Activated CD4-positive, alpha-beta T cell treated with anti-CD3 and anti-CD28 coated beads for 36 hours (primary cell): ENCODE measurements around the gene DEF6. TPM values are rescaled to one million over a fixed set of nuclear protein-coding genes. Genes with fewer than 3 reads are reported as not detected.

Experiments
- ATAC-seq: fragments of 200-7000 bp; cut with Tn5 transposase; one replicate; pipeline ENCODE4 v1.10.0; 2021; ENCODE audit warnings: mild to moderate bottlenecking, moderate library complexity
- CTCF ChIA-PET: fragments of 350-600 bp; sonication (Branson Sonifier 250); formaldehyde crosslinking; loops from one replicate; lab custom pipeline; 2021; ENCODE audit warnings: antibody characterized with exemption; lab: Charles Lee
- POLR2A ChIA-PET: fragments of 350-600 bp; sonication (Branson Sonifier 250); formaldehyde crosslinking; loops from one replicate; lab custom pipeline; 2021; ENCODE audit warnings: antibody characterized with exemption, inconsistent platforms; lab: Charles Lee
- DNase-seq: peaks from one replicate; pipeline ENCODE4 v3.0.0-alpha.2; 2020
- H3K27ac Mint-ChIP-seq: one replicate; pipeline ENCODE4 v1.8.0; 2021; ENCODE audit warnings: mixed read lengths
- H3K27me3 Mint-ChIP-seq: one replicate; pipeline ENCODE4 v1.8.0; 2021; ENCODE audit warnings: mixed read lengths
- H3K36me3 Mint-ChIP-seq: one replicate; pipeline ENCODE4 v1.8.0; 2021; ENCODE audit warnings: low read depth, mixed read lengths
- H3K4me1 Mint-ChIP-seq: one replicate; pipeline ENCODE4 v1.8.0; 2021; ENCODE audit warnings: mixed read lengths
- H3K4me3 Mint-ChIP-seq: one replicate; pipeline ENCODE4 v1.8.0; 2021; ENCODE audit warnings: mild to moderate bottlenecking, moderate library complexity, mixed read lengths
- H3K9me3 Mint-ChIP-seq: one replicate; pipeline ENCODE4 v1.8.0; 2021; ENCODE audit warnings: low read depth, mixed read lengths
- intact Hi-C, 2 experiments: fragments of 100-400 bp; cut with DNase I in 1 of 2; cut with micrococcal nuclease in 1 of 2; formaldehyde crosslinking; loops; one replicate each; pipeline versions ENCODE4 v1.14.2 to v1.15.1; 2022 to 2024; cut with DNase I, micrococcal nuclease
- total RNA-seq, 2 experiments: library from RNA; stranded (reverse); gene quantifications; one replicate each; pipeline ENCODE4 v1.2.3, GENCODE V29; 2021

The DEF6 gene, protein sequence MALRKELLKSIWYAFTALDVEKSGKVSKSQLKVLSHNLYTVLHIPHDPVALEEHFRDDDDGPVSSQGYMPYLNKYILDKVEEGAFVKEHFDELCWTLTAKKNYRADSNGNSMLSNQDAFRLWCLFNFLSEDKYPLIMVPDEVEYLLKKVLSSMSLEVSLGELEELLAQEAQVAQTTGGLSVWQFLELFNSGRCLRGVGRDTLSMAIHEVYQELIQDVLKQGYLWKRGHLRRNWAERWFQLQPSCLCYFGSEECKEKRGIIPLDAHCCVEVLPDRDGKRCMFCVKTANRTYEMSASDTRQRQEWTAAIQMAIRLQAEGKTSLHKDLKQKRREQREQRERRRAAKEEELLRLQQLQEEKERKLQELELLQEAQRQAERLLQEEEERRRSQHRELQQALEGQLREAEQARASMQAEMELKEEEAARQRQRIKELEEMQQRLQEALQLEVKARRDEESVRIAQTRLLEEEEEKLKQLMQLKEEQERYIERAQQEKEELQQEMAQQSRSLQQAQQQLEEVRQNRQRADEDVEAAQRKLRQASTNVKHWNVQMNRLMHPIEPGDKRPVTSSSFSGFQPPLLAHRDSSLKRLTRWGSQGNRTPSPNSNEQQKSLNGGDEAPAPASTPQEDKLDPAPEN
- total RNA-seq, result 10 to 100 TPM; 74.1 to 86.6 TPM

DNA sequence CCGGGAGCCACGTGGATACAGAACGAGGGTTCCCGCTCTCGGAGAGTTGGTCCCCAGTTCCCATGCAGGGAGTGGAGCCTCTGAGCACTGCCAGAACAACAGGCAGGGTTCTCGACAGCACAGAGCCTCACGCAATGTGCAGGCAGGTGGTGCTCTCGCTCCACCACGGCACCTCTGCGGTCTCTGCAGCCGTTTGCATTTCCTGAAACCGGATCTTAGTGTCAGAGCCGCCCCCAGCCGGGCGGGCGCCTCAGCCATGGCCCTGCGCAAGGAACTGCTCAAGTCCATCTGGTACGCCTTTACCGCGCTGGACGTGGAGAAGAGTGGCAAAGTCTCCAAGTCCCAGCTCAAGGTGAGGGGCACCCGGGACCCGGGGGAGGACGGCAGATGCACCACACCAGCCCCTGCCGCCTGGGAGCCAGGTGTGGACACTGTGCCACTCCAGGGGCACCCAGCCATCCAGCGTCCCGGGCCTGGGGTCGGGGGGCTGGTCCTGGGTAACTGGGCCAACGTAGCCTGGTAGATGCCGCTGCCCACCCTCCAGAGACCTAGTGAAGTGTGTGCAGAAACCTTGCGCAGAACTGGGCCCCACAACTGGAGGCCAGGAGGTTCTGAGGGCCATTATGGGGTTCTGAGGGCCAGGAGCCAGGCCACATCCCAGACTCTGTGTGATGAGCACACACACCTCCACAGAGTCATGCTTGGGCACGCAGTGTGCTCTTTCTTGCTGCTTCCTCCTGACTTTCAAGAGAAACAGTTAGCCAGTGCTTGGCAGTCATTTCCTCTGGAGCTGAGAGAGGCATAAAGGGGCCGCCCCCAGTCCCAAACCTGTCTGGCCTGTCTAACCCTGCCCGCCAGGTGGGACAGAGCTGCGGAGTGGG lies at the start of gene DEF6:
TSS of gene DEF6 (plus strand) at position 218 of the 881 bp plus-strand sequence. CDS start at position 257, 39 bp downstream.
- H3K4me3 Mint-ChIP-seq, result peak within 1 kb of the TSS; percentile 89
- H3K9me3 Mint-ChIP-seq, result no peaks in the 10 kb centered on the region
- no peaks in the 10 kb centered on the region for H3K27me3 Mint-ChIP-seq
- H3K4me1 Mint-ChIP-seq, result peaks cover 48% of the 10 kb centered on the region
- ChIA-PET POLR2A (interaction anchor here (0.6 to 1.0 kb wide), 3 partner anchors 30 to 616 kb away, joined by 3 read pairs; no protein-coding TSS in a partner anchor), CTCF (interaction anchor here (0.5 to 13.9 kb wide), 20 partner anchors 8 to 390 kb away, joined by 3 to 277 read pairs (median 4); partner anchors contain the start of gene PPARD)
- intact Hi-C loops, result loop anchor here (1.0 to 5.0 kb wide), 8 partner anchors 12 to 439 kb away; partner anchors contain the start of genes PPARD (in 2 of the 2), RPL10A (in 2 of the 2), ARMC12 (in 1 of the 2) and TEAD3 (in 1 of the 2)
- peak within 1 kb of the TSS; percentile 96 for H3K27ac Mint-ChIP-seq
- H3K36me3 Mint-ChIP-seq, result peaks cover 19% of the 10 kb centered on the region
- peak; percentile 82 for ATAC-seq
- DNase-seq, result peak; percentile 95

DNA sequence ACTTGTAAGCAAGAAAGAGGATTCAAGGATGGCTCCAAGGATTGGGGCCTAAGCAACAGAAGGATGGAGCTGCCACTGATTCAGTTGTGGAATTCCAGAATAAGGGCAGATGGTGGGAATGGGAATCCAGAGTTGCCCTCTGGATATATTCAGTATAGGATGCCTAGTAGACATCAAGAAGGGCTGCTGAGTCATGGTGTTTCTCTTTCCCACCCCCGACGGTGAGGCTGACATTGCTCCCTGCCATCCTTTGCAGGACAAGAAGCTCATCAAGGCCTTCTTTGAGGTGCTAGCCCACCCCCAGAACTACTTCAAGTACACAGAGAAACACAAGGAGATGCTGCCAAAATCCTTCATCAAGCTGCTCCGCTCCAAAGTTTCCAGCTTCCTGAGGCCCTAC lies 49.3 kb upstream of the DEF6 start:
- Mint-ChIP-seq H3K9me3 (no peaks in the 10 kb centered on the region), H3K27me3 (no peaks in the 10 kb centered on the region), H3K4me3 (no peak overlapping the region), H3K36me3 (peaks cover 4% of the 10 kb centered on the region), H3K27ac (peak overlapping the region; percentile 49), H3K4me1 (peaks cover 14% of the 10 kb centered on the region)
- DNase-seq, result peak; percentile 16
- intact Hi-C loops, result no loop called here
- ChIA-PET CTCF (interaction anchor here (0.6 to 1.0 kb wide), 2 partner anchors 109 to 380 kb away, joined by 3 read pairs; no protein-coding TSS in a partner anchor), POLR2A (no interaction called here)
- no peak for ATAC-seq

DNA sequence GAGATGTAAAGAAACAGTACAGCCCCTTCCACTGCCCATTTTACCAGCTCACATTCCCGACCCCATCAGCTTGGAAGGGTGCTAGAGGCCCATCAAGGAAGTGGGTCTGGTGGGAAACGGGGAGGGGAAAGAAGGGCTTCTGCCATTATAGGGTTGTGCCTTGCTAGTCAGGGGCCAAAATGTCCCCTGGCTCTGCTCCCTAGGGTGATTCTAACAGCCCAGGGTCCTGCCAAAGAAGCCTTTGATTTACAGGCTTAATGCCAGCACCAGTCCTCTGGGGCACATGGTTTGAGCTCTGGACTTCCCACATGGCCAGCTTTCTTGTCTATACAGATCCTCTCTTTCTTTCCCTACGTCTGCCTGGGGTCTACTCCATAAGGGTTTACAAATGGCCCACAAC lies 48.7 kb upstream of the DEF6 start:
- CTCF ChIA-PET, result interaction anchor here (0.6 to 1.0 kb wide), 2 partner anchors 109 to 381 kb away, joined by 3 read pairs; no protein-coding TSS in a partner anchor
- H3K36me3 Mint-ChIP-seq, result peaks cover 4% of the 10 kb centered on the region
- no peak for ATAC-seq
- POLR2A ChIA-PET, result no interaction called here
- peaks cover 14% of the 10 kb centered on the region for H3K4me1 Mint-ChIP-seq
- no peaks in the 10 kb centered on the region for H3K27me3 Mint-ChIP-seq
- no peak for DNase-seq
- no peak overlapping the region for H3K4me3 Mint-ChIP-seq
- intact Hi-C loops, result no loop called here
- no peaks in the 10 kb centered on the region for H3K9me3 Mint-ChIP-seq
- peak overlapping the region; percentile 49 for H3K27ac Mint-ChIP-seq

DNA sequence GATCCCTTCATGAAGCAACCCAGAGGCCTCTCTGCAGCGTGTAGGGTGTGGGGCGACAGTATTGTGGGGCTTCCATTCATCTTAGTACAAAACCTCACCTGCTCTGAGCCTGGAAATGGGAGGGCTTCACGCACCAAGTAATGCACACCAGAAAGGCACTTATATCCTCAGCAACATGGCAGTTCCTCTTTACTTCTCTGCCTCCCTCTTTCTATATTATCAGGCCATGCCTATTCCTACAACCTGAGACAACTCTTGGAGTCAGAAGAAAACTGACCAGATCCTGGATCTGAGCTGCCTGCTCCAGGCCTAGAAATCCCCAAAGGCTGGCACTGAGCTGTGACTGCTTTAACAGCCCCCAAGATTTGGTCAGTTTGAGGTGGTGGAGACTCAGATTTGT lies 45.7 kb upstream of the DEF6 start:
- no peak overlapping the region for H3K27ac Mint-ChIP-seq
- H3K36me3 Mint-ChIP-seq, result no peaks in the 10 kb centered on the region
- no peak overlapping the region for H3K4me3 Mint-ChIP-seq
- no peaks in the 10 kb centered on the region for H3K9me3 Mint-ChIP-seq
- no peak for DNase-seq
- POLR2A ChIA-PET, result no interaction called here
- no peaks in the 10 kb centered on the region for H3K27me3 Mint-ChIP-seq
- intact Hi-C loops, result no loop called here
- peaks cover 14% of the 10 kb centered on the region for H3K4me1 Mint-ChIP-seq
- CTCF ChIA-PET, result interaction anchor here (0.5 to 2.0 kb wide), 2 partner anchors 11 to 177 kb away, joined by 3 to 6 read pairs; no protein-coding TSS in a partner anchor
- ATAC-seq, result no peak

DNA sequence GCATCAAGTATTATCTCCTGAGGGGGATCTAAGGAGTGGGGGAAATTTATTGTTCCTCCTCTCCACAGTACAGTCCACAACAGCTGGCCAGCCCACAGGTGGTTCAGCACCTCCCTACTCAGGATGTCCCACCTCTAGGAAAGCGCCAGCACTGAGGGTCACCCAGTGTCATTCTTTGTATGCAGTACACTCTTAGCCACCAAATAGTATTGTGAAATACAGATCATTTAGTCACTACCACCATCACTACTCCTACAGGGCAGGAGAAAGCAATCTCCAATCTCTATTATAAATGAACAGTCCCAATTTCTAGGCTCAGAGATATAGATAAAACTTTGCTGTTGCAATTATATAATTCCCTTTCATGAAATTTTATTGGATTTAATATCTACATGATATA lies 44.4 kb upstream of the DEF6 start:
- ATAC-seq (no peak), DNase-seq (no peak)
- no peaks in the 10 kb centered on the region for H3K27me3 Mint-ChIP-seq
- POLR2A ChIA-PET, result no interaction called here
- H3K9me3 Mint-ChIP-seq, result no peaks in the 10 kb centered on the region
- CTCF ChIA-PET, result interaction anchor here (2.0 kb wide), 1 partner anchor 12 kb away, joined by 6 read pairs; no protein-coding TSS in a partner anchor
- no peak overlapping the region for H3K4me3 Mint-ChIP-seq
- H3K36me3 Mint-ChIP-seq, result no peaks in the 10 kb centered on the region
- no peak overlapping the region for H3K27ac Mint-ChIP-seq
- H3K4me1 Mint-ChIP-seq, result peaks cover 11% of the 10 kb centered on the region
- intact Hi-C loops, result no loop called here

DNA sequence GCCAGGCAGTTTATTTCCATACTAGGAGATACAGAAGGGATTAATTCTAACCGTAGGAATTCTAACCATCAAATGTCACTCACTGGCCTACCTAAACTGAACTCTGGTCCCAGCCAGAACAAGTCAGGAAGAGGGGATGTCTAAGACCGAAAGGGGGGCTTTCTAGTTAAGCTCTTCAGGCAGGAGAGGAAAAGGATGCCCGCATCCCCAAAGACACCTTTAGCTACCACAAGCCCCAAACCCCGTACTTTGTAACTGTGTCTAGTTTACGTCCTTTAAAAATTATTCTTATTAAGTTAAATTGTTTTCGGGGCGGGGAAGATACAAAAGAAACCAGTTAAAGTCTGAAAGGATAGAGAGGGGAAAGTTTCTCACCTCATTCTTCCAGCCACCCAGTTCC lies 39.3 kb upstream of the DEF6 start:
- Mint-ChIP-seq H3K27me3 (no peaks in the 10 kb centered on the region), H3K27ac (peak overlapping the region; percentile 84), H3K36me3 (no peaks in the 10 kb centered on the region), H3K9me3 (no peaks in the 10 kb centered on the region), H3K4me1 (peaks cover 35% of the 10 kb centered on the region), H3K4me3 (peak overlapping the region; percentile 91)
- no peak for DNase-seq
- ChIA-PET POLR2A (interaction anchor here (0.6 to 1.3 kb wide), 3 partner anchors 21 to 1951 kb away, joined by 3 to 5 read pairs (median 3); no protein-coding TSS in a partner anchor), CTCF (interaction anchor here (0.5 to 3.5 kb wide), 9 partner anchors 12 to 563 kb away, joined by 3 to 28 read pairs (median 4); partner anchors contain the start of gene TCP11)
- intact Hi-C loops, result loop anchor here in 1 of 2 experiments (2.0 kb wide), 1 partner anchor 938 kb away; the partner anchor contains the start of gene BRPF3
- ATAC-seq, result no peak

DNA sequence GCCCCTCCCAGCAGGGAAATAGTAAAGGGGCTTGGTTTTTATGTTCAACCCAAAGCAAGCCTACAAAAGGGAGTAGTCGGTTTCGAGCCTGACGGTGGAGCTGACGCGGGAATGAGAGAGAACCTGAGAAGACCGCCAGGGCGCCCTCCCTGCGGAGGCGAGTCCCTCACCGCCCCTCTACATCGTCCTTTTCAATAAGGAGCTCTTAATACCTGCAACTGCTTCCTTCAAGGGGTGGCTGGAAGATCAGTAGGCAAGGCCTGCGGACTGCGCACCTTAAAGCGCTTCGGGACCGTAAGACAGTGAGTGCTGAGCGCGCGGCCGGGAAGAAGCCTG lies 38.8 kb upstream of the DEF6 start:
- no peaks in the 10 kb centered on the region for H3K27me3 Mint-ChIP-seq
- H3K27ac Mint-ChIP-seq, result peak overlapping the region; percentile 84
- ChIA-PET CTCF (interaction anchor here (0.5 to 3.5 kb wide), 10 partner anchors 18 to 977 kb away, joined by 3 to 28 read pairs (median 3); partner anchors contain the start of gene TCP11), POLR2A (interaction anchor here (0.6 to 1.3 kb wide), 6 partner anchors 21 to 1952 kb away, joined by 3 to 6 read pairs (median 3); partner anchors contain the start of genes BLTP3A and TAF11)
- no peaks in the 10 kb centered on the region for H3K9me3 Mint-ChIP-seq
- ATAC-seq (peak; percentile 10), DNase-seq (no peak)
- H3K4me3 Mint-ChIP-seq, result peak overlapping the region; percentile 91
- H3K4me1 Mint-ChIP-seq, result peaks cover 39% of the 10 kb centered on the region
- no peaks in the 10 kb centered on the region for H3K36me3 Mint-ChIP-seq
- intact Hi-C loops, result loop anchor here in 1 of 2 experiments (1.0 to 2.0 kb wide), 7 partner anchors 43 to 938 kb away; partner anchors contain the start of genes ANKS1A, BRPF3, FANCE and RPS10

DNA sequence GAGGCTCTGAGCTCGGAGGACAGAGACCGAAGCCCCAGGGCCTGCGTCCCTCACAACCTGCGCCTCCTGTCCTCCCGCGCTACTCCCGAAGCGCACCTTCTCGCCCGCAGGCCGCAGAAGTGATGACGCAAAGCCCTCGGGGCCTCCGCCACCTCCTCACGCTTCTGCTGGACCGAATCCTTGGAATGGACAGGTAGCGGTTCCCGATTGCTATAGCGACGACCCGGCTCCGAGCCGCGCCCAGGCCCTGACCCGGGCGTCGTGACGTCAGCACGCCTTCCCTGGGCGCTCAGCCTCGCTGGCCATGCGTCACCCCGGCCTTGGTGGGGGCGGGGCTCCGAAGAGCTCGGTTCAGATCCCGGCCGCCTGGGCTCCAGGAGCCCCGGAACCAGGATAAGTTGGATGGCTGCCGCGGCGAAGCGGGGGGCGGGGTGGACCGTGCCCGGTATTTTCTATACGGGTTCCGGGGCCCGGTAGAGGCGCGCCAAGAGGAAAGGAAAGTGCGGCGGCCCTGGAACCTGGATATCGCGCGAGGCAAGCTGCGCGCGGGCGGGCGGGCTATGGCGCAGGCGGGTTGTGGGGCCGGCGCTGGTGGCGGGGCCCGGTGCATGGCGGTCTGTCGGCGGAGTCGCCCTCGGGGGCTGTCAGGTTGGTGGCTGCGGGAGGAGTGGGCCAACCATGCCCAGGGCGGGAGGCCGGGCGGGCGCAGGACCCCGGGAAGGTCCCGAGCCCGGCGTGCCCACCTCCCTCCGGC lies 38.2 kb upstream of the DEF6 start, which contains the start of gene ZNF76:
TSS of gene ZNF76 (plus strand) at position 542 of the 754 bp plus-strand sequence. CDS start 21,417 bp downstream, outside the sequence.
- Mint-ChIP-seq H3K4me3 (peak within 1 kb of the TSS; percentile 91), H3K4me1 (peaks cover 45% of the 10 kb centered on the region), H3K9me3 (no peaks in the 10 kb centered on the region), H3K27ac (peak within 1 kb of the TSS; percentile 90), H3K36me3 (no peaks in the 10 kb centered on the region), H3K27me3 (no peaks in the 10 kb centered on the region)
- DNase-seq, result peak; percentile 95
- ChIA-PET POLR2A (interaction anchor here (0.6 to 1.3 kb wide), 6 partner anchors 20 to 468 kb away, joined by 3 to 6 read pairs (median 4); partner anchors contain the start of genes BLTP3A and TAF11), CTCF (interaction anchor here (0.5 to 3.5 kb wide), 11 partner anchors 18 to 977 kb away, joined by 3 to 28 read pairs (median 3); partner anchors contain the start of genes RPL10A and TCP11)
- intact Hi-C loops, result loop anchor here in 1 of 2 experiments (1.0 to 2.0 kb wide), 7 partner anchors 43 to 937 kb away; partner anchors contain the start of genes ANKS1A, BRPF3, FANCE and RPS10
- peak; percentile 89 for ATAC-seq

DNA sequence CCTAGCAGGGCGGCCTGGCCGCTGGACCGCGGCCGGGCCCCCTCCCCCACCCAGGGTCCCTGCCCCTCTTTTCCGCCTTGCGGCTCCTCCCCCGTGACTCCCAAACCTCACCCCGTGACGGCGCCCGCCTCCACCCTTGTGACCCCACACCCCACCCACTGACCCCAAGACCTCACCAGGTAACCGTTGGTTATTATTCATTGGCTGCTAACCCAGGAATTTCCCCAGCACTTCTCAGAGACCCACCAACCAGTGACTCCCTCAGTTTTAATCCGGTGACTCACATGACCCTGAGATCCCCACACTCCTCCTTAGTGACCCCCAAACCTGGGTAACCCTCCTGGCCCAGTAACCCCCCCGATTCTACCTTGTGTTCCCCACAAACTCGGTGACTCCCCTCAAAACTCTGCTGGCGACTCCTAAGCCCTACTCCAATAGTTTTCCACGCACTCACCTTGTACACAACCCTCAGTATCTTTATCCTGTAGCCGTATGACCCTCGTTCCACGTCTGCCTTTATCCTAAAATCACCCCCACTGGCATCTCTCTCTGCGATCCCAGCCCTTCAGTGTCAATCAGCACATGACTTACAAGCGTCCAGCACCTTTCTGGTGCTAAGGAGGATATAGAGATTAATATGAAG lies 37.5 kb upstream of the DEF6 start:
- Mint-ChIP-seq H3K36me3 (no peaks in the 10 kb centered on the region), H3K9me3 (no peaks in the 10 kb centered on the region), H3K27ac (peak overlapping the region; percentile 90), H3K4me1 (peaks cover 49% of the 10 kb centered on the region), H3K27me3 (no peaks in the 10 kb centered on the region), H3K4me3 (peak overlapping the region; percentile 91)
- CTCF ChIA-PET, result interaction anchor here (0.6 to 3.5 kb wide), 5 partner anchors 19 to 208 kb away, joined by 3 to 28 read pairs (median 6); partner anchors contain the start of genes RPL10A and TCP11
- ATAC-seq (peak; percentile 47), DNase-seq (peak; percentile 82)
- intact Hi-C loops, result loop anchor here in 1 of 2 experiments (1.0 to 2.0 kb wide), 7 partner anchors 42 to 937 kb away; partner anchors contain the start of genes ANKS1A, BRPF3, FANCE and RPS10
- POLR2A ChIA-PET, result interaction anchor here (0.6 to 1.3 kb wide), 3 partner anchors 37 to 372 kb away, joined by 4 to 6 read pairs (median 5); partner anchors contain the start of gene TAF11
